CD14-positive monocyte (primary cell): ENCODE results near the gene MYO16. TPM values are rescaled to one million over a fixed set of nuclear protein-coding genes. Genes with fewer than 3 reads are reported as not detected.
A peak's percentile ranks its signal among the peaks of the same experiment; 100 is the strongest.

Experiments
- DNase-seq, 3 donors: peaks; one replicate each; pipeline ENCODE4 v3.0.0-alpha.2; 2011 to 2022
- H2AFZ ChIP-seq: 2 replicates; pipeline ENCODE4 v1.6.0; 2012; ENCODE audit warnings: mild to moderate bottlenecking, low read depth, low read length, inconsistent platforms; ENCODE audit not compliant: insufficient read depth, poor library complexity, severe bottlenecking
- H3K27ac ChIP-seq, 2 donors: 1 replicate in 1 of 2; 2 replicates in 1 of 2; pipeline ENCODE4 v1.5.1; 2012 to 2013; ENCODE audit warnings: low read length in 2 of 2, control low read depth in 1 of 2, inconsistent platforms in 1 of 2, low read depth in 1 of 2, mild to moderate bottlenecking in 1 of 2
- H3K27me3 ChIP-seq, 2 donors: one replicate each; pipeline versions ENCODE4 v1.6.0 to v1.6.1; 2011 to 2013; ENCODE audit warnings: low read length in 2 of 2; ENCODE audit not compliant: control insufficient read depth in 2 of 2, insufficient read depth in 2 of 2
- H3K36me3 ChIP-seq, 2 donors: replicated peaks in 1 of 2; 1 replicate in 1 of 2; 2 replicates in 1 of 2; pipeline versions ENCODE4 v1.5.1 to v1.6.1; 2012 to 2013; ENCODE audit warnings: low read length in 2 of 2, control low read depth in 1 of 2, inconsistent platforms in 1 of 2, mild to moderate bottlenecking in 1 of 2; ENCODE audit not compliant: insufficient read depth in 2 of 2, control insufficient read depth in 1 of 2
- H3K4me1 ChIP-seq, 2 donors: 1 replicate in 1 of 2; 2 replicates in 1 of 2; pipeline versions ENCODE4 v1.5.1 to v1.6.1; 2012 to 2013; ENCODE audit warnings: low read length in 2 of 2, control low read depth in 1 of 2, inconsistent platforms in 1 of 2, mild to moderate bottlenecking in 1 of 2, moderate library complexity in 1 of 2; ENCODE audit not compliant: insufficient read depth in 2 of 2, control insufficient read depth in 1 of 2
- H3K4me2 ChIP-seq: replicated peaks from 2 replicates; pipeline ENCODE3; 2012; ENCODE audit warnings: low read length, moderate library complexity, mild to moderate bottlenecking; ENCODE audit not compliant: poor library complexity, severe bottlenecking; ENCODE audit errors: extremely low read depth
- H3K4me3 ChIP-seq, 3 experiments: fragments of 200-600 bp in 1 of 3; sonication (generic) in 1 of 3; replicated peaks in 1 of 3; 1 replicate in 2 of 3; 2 replicates in 1 of 3; pipeline ENCODE4 v1.5.1; 2011 to 2013; ENCODE audit warnings: low read length in 3 of 3, mild to moderate bottlenecking in 3 of 3, control low read depth in 2 of 3, low read depth in 2 of 3, inconsistent platforms in 1 of 3, moderate library complexity in 1 of 3
- H3K79me2 ChIP-seq: 2 replicates; pipeline ENCODE4 v1.6.0; 2012; ENCODE audit warnings: mild to moderate bottlenecking, control low read depth, inconsistent platforms, low read length, moderate library complexity; ENCODE audit not compliant: insufficient read depth
- H3K9ac ChIP-seq: 2 replicates; pipeline ENCODE4 v1.6.0; 2017; ENCODE audit warnings: low read length, mild to moderate bottlenecking; ENCODE audit not compliant: insufficient read depth, poor library complexity, severe bottlenecking
- H3K9me3 ChIP-seq, 2 donors: replicated peaks in 1 of 2; 1 replicate in 1 of 2; 2 replicates in 1 of 2; pipeline versions ENCODE4 v1.5.1 to v1.6.1; 2012 to 2013; ENCODE audit warnings: low read length in 2 of 2, control low read depth in 1 of 2; ENCODE audit not compliant: control insufficient read depth in 1 of 2, insufficient read depth in 1 of 2
- H4K20me1 ChIP-seq: 2 replicates; pipeline ENCODE4 v1.6.0; 2012; ENCODE audit warnings: mild to moderate bottlenecking, low read length, control low read depth, moderate library complexity; ENCODE audit not compliant: insufficient read depth
- H3K27ac Mint-ChIP-seq, 7 donors: one replicate each; pipeline ENCODE4 v1.8.0; 2020; ENCODE audit warnings: mild to moderate bottlenecking in 7 of 7, mixed read lengths in 7 of 7, moderate library complexity in 6 of 7, inconsistent platforms in 2 of 7
- H3K27me3 Mint-ChIP-seq, 3 donors: one replicate each; pipeline ENCODE4 v1.8.0; 2021 to 2022; ENCODE audit warnings: low read depth in 3 of 3, mild to moderate bottlenecking in 3 of 3, mixed read lengths in 3 of 3, moderate library complexity in 3 of 3, inconsistent platforms in 1 of 3
- H3K36me3 Mint-ChIP-seq, 2 donors: one replicate each; pipeline ENCODE4 v1.8.0; 2020; ENCODE audit warnings: mixed read lengths in 2 of 2, inconsistent platforms in 1 of 2, mild to moderate bottlenecking in 1 of 2
- H3K4me1 Mint-ChIP-seq: one replicate; pipeline ENCODE4 v1.8.0; 2020; ENCODE audit warnings: mild to moderate bottlenecking, mixed read lengths
- H3K4me3 Mint-ChIP-seq, 2 donors: one replicate each; pipeline ENCODE4 v1.8.0; 2020; ENCODE audit warnings: mild to moderate bottlenecking in 2 of 2, mixed read lengths in 2 of 2, moderate library complexity in 1 of 2
- H3K9me3 Mint-ChIP-seq, 7 donors: one replicate each; pipeline ENCODE4 v1.8.0; 2020 to 2022; ENCODE audit warnings: mixed read lengths in 7 of 7, mild to moderate bottlenecking in 6 of 7, moderate library complexity in 6 of 7, inconsistent platforms in 2 of 7
- WGBS: methylation state at CpG from one replicate; pipeline ENCODE4 v1.1.5; 2013; ENCODE audit warnings: missing lambda C conversion rate; ENCODE audit not compliant: insufficient coverage; 5-methylcytosine and 5-hydroxymethylcytosine counted together
- intact Hi-C, 2 donors: fragments of 100-400 bp; cut with micrococcal nuclease; formaldehyde crosslinking; loops; one replicate each; pipeline versions ENCODE4 v1.15.0 to v1.15.1; 2023
- polyA plus RNA-seq, 3 donors: library from polyadenylated mRNA; depleted of rRNA in 1 of 3; unstranded in 2 of 3; stranded (reverse) in 1 of 3; fragments of 300-500 nt in 2 of 3; fragments of >200 nt in 1 of 3; fragmentation: Illumina TruSeq in 2 of 3; gene quantifications; 1 replicate in 2 of 3; 2 replicates in 1 of 3; pipeline ENCODE4 v1.2.3, GENCODE V29; 2012 to 2021
- TF ChIP-seq, protein P1 (sequence below): fragments of 200-600 bp; IDR thresholded peaks from one replicate; pipeline ENCODE4 v1.8.0; 2022; ENCODE audit warnings: antibody characterized with exemption, mild to moderate bottlenecking

The MYO16 gene
- polyA plus RNA-seq, 3 donors, result not detected

DNA sequence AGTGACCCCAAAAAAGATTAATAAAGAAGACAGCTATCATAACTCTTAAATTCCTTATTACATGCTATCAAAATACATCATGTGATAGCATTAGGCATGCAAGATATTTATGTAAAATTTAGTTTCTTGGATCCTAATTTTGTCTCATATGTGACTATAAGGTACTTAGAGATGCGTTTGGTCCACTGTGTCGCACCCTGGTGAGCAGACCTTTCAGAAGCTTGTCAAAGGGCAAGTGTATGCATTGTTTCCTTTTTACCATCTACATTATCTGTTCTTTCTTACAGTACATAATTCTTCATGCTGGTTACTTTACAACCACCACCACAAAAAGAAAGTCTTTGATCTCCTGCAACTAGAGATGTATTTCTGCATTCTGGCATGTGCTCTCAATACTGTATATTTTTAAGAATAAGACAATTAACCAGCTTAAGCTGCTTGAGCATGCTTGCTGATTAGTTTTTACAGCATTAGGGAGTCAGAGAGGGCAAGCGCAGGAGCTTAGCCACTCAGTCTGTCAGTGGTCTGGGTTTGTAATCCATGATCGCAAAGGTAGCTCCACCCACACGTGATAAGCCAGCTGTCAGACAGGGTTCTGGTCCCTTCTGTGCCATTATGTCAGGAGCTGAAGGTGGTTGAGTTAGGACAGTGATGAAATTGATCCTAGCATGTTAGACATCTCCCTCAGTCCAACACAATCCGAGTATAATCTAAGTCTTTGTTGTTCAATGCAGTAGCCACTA lies 500.9 kb downstream of the MYO16 start:
- 100% methylated on average over 1 of the region's 6 CpGs for WGBS
- Histone ChIP-seq H3K9me3 (no peaks in the 10 kb centered on the region), H3K79me2 (no peaks in the 10 kb centered on the region), H3K36me3 (no peaks in the 10 kb centered on the region), H3K4me1 (peaks cover 21 to 24% of the 10 kb centered on the region in 2 donors), H3K9ac (no peak overlapping the region), H3K4me3 (no peak overlapping the region), H3K4me2 (no peak overlapping the region), H2AFZ (no peak overlapping the region), H3K27ac (no peak overlapping the region), H4K20me1 (no peaks in the 10 kb centered on the region), H3K27me3 (no peaks in the 10 kb centered on the region)
- intact Hi-C loops, result no loop called here
- Mint-ChIP-seq H3K4me3 (no peak overlapping the region), H3K9me3 (peaks cover 0 to 3% (median 0%) of the 10 kb centered on the region in 7 donors), H3K27ac (no peak overlapping the region), H3K27me3 (no peaks in the 10 kb centered on the region), H3K4me1 (peaks cover 23% of the 10 kb centered on the region), H3K36me3 (no peaks in the 10 kb centered on the region)
- DNase-seq, result no peak
- TF ChIP-seq, protein P1, sequence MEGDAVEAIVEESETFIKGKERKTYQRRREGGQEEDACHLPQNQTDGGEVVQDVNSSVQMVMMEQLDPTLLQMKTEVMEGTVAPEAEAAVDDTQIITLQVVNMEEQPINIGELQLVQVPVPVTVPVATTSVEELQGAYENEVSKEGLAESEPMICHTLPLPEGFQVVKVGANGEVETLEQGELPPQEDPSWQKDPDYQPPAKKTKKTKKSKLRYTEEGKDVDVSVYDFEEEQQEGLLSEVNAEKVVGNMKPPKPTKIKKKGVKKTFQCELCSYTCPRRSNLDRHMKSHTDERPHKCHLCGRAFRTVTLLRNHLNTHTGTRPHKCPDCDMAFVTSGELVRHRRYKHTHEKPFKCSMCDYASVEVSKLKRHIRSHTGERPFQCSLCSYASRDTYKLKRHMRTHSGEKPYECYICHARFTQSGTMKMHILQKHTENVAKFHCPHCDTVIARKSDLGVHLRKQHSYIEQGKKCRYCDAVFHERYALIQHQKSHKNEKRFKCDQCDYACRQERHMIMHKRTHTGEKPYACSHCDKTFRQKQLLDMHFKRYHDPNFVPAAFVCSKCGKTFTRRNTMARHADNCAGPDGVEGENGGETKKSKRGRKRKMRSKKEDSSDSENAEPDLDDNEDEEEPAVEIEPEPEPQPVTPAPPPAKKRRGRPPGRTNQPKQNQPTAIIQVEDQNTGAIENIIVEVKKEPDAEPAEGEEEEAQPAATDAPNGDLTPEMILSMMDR, result no peak

DNA sequence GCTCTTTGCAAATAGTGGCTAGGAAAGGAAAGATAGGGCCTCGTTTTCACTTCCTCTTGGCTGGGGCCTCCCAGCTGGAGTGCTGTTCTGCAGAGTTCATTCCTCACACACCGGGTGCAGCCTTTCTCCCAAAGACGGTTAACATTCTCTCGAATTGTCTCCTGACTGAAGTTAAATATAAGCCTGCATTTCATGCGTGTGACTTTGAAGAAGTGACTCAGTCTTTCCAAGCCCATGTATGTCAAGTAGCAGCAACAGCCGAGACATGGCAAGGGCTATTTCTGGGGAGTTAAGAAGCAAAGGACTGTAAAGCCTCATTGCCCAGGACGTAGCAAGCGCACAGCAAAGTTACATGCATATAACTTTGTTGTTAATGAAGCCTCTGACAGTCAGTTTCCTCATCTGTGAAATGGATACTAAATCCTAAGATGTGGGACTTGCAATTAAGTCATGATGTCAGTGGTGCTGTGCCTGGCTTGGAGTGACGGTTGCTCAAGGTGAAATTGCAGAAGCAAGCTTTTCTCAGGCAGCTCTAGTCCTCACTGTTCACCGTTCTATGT lies 502.4 kb downstream of the MYO16 start:
- no peaks in the 10 kb centered on the region for H3K36me3 ChIP-seq
- Mint-ChIP-seq H3K4me1 (peaks cover 24% of the 10 kb centered on the region), H3K27ac (peak overlapping the region in 3 of 7 donors; percentile 45 to 54 (median 46)), H3K27me3 (no peaks in the 10 kb centered on the region), H3K36me3 (no peaks in the 10 kb centered on the region), H3K9me3 (peaks cover 0 to 3% (median 0%) of the 10 kb centered on the region in 7 donors), H3K4me3 (peak overlapping the region in 1 of 2 donors; percentile 68)
- H3K9ac ChIP-seq, result no peak overlapping the region
- H3K4me1 ChIP-seq, result peaks cover 21 to 24% of the 10 kb centered on the region in 2 donors
- H3K4me2 ChIP-seq, result peak overlapping the region; percentile 37
- H3K9me3 ChIP-seq, result no peaks in the 10 kb centered on the region
- H4K20me1 ChIP-seq, result no peaks in the 10 kb centered on the region
- TF ChIP-seq, protein P1, result no peak
- H3K27me3 ChIP-seq, result no peaks in the 10 kb centered on the region
- no peak overlapping the region for H3K27ac ChIP-seq
- peak; percentile 14 to 28 (median 24) for DNase-seq
- H3K4me3 ChIP-seq, result peak overlapping the region in 1 of 3 experiments; percentile 24
- 8% methylated on average over 7 of the region's 10 CpGs for WGBS
- no peaks in the 10 kb centered on the region for H3K79me2 ChIP-seq
- H2AFZ ChIP-seq, result no peak overlapping the region
- intact Hi-C loops, result no loop called here
